Cerebellar nuclear complex (tissue), 1 donor: ENCODE data around the gene THPO.

Experiments used
- DNase-seq, 2 experiments: peaks; one replicate each; lab custom pipeline; 2025; lab: John Stamatoyannopoulos, UW

The THPO gene

DNA sequence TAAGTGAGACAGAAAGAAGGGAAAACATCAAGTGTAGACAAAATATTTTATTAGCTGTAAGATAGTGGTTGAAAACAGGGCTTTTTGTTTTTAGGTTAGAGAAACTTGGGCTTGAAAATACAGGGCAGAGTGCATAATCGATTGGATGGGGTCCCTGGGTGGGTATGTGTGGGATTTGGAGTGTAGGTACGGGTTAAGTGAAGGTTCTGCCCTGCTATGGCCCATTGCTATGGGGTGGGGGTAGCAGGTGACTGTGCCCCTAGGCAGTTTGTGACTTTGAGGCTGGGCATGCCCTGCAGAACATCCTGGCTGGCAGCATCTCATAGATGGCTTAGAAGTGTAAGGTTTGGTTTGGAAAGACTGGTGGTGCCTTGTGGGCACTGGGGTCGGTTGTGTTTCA, 44.3 kb downstream of the THPO start:
- DNase-seq, result no peak

DNA sequence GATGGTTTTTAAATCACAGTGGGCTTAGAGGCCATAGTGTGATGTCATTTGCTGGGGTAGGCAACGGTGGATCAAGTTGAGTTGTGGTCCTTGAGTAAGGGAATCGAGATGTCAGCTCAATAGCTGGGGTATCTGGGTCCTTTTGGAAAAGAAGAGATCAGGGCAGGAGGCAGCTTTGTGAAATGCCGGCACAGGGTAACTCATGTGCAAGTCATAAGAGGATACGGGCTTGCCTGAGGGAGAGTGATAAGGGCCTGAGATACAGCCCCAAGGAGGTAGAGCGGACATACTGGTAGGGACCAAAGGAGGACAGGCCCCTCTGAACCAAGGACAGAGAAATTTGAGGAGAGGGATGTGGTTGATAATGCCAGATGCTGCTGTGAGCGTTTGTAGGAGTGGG, 44.8 kb downstream of the THPO start:
- no peak for DNase-seq

DNA sequence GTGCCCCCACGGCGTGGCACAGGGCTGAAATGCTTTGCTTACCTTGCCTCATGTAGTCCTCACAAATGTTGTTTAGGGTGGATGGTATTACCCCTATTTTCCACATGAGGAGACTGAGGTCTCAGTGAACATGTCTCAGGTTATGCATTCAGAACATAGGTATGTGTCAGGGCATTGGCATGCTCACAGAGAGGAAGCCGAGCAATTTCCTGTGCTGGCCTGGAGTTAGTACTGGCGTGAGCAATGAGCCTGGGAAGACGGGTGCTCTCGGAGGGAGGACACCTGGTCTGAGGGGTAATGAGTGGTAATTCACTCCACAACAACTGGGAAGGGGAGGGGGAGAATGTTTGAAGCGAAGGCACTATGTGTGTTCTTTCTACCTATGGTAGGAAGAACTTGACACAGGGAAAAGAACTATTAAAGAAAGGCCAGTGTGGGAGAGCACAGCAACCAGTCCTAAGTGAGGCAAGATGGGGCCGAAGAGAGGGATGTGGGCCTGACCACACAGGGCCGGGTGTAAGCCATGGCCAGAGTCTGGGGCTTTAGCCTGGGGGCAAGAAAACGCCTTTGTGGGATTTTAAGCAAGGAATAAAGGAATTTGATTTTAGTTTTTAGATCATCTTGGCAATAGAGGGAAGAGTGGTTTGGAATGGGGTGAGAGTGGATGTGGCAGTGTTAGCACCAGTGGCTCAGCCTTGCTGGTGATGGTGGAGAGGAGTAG, 45.5 kb downstream of the THPO start:
- DNase-seq, result no peak

DNA sequence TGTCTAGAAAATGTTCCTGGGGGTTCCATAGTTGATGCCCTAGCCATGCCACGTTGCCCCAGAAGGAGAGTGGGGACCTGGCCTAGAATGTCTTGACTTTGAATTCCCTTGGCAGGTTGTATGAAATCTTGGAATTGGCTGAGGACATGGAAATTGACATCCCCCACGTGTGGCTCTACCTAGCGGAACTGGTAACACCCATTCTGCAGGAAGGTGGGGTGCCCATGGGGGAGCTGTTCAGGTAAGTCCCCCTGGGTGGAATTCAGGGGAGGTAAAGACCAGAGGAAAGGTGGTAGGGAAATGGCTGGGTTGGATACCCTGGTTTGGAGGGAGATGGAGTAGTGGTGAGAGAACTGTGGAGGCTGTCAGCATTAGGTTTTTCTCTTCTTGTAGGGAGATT, 49.5 kb downstream of the THPO start:
- DNase-seq, result no peak

DNA sequence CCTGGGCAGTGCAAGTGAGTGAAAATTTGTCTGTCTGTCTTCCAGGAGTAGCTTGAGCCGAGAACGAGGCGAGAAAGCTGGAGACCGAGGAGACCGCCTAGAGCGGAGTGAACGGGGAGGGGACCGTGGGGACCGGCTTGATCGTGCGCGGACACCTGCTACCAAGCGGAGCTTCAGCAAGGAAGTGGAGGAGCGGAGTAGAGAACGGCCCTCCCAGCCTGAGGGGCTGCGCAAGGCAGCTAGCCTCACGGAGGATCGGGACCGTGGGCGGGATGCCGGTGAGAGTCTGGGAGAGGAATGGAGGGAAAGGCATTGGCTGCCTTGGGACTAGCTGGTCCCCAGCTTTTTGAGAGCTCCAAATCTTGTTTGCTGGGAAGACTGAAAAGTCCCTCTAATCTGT, 50.8 kb downstream of the THPO start:
- DNase-seq, result no peak

DNA sequence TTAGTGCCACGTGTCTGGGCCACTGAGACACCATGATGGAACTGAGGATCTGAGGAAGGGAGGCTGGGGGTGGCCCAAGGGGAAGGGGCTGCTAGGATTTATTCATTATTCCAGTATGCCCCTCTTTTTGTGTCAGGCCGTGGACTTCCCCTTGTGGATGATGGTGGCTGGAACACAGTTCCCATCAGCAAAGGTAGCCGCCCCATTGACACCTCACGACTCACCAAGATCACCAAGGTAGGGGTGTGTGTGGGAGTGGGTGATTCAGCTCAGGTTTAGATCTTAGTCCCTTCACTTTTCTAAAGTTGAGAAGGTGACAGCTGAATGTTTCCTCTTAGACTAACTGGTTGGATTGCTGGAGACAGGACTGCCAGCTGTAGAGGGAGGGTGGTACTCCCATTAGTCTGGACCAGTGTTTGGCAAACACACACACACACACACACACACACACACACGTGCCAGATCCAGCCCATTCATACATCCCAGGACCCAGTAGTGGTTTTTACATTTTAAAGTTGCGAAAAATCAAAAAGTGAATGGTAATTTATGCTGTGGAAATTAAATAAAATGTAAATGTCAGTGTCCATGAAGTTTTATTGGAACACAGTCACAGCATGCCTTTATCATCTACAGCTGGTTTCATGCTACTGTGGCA, 52.2 kb downstream of the THPO start:
- no peak for DNase-seq

DNA sequence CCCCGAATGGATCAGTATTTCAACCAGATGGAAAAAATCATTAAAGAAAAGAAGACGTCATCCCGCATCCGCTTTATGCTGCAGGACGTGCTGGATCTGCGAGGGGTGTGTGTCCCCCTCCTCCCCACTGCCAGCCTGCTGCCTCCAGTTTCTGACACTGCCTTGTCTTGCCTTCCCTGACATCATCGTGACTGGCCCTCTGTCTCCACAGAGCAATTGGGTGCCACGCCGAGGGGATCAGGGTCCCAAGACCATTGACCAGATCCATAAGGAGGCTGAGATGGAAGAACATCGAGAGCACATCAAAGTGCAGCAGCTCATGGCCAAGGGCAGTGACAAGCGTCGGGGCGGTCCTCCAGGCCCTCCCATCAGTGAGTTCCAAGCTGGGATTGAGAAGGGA, 52.7 kb downstream of the THPO start:
- DNase-seq, result no peak

DNA sequence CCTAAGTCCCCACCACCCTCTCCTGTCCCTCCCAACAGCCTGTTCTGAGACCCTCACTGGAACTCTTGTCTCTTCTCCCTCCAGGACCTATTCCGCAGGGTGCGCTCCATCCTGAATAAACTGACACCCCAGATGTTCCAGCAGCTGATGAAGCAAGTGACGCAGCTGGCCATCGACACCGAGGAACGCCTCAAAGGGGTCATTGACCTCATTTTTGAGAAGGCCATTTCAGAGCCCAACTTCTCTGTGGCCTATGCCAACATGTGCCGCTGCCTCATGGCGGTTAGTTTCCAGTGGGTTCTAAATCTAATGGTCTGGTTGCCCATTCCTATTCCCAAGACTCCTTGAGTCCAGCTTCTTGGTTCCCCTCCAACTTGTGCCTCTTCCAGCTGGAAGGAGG, 54.3 kb downstream of the THPO start:
- no peak for DNase-seq

DNA sequence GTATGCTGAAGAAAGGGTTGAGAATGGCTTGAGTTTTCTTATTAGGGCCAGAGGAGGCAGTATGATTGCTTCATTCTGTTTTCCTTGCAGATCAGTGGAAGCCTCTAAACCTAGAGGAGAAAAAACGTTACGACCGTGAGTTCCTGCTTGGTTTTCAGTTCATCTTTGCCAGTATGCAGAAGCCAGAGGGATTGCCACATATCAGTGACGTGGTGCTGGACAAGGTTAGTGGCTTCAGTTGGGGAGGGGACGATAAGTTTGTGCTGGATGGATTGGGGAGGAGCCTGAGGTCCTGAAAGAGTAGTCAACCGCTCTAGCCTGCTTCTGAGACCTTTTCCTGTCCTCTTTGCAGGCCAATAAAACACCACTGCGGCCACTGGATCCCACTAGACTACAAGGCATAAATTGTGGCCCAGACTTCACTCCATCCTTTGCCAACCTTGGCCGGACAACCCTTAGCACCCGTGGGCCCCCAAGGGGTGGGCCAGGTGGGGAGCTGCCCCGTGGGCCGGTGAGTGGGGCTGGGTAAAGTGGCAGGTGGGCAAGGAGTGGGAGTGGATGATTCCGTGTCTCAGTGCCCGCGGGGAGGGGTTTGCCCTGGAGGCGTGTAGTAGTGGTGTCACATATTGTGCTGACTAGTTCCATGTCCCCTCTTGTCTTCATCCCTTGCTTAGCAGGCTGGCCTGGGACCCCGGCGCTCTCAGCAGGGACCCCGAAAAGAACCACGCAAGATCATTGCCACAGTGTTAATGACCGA, 55.1 kb downstream of the THPO start:
- no peak for DNase-seq
